NCI-H69 (cell line): ENCODE results near the gene APMAP.

Source experiments
- DNase-seq: peaks from one replicate; lab custom pipeline; 2025; lab: John Stamatoyannopoulos, UW

Gene APMAP

GRCh38 chr20:24966317-24967012 is 26.1 kb downstream of the APMAP start:
- peak; percentile 39 for DNase-seq

- peak; percentile 73 for DNase-seq
Observed at GRCh38 chr20:24965065-24965919, 27.3 kb downstream of the APMAP start.

GRCh38 chr20:24964506-24964840 is 28.1 kb downstream of the APMAP start:
- peak; percentile 82 for DNase-seq

- DNase-seq = no peak
Observed at GRCh38 chr20:24963672-24964505, 28.7 kb downstream of the APMAP start.

- peak; percentile 49 for DNase-seq
Observed at GRCh38 chr20:24962510-24962909, 30.0 kb downstream of the APMAP start.

GRCh38 chr20:24962182-24962492 is 30.4 kb downstream of the APMAP start:
- no peak for DNase-seq

- no peak for DNase-seq
Observed at GRCh38 chr20:24961384-24962181, 31.0 kb downstream of the APMAP start.

- no peak for DNase-seq
Observed at GRCh38 chr20:24960861-24961260, 31.7 kb downstream of the APMAP start.

- no peak for DNase-seq
Observed at GRCh38 chr20:24960302-24960801, 32.2 kb downstream of the APMAP start.

- no peak for DNase-seq
Observed at GRCh38 chr20:24959591-24960301, 32.8 kb downstream of the APMAP start.

GRCh38 chr20:24958506-24959385 is 33.8 kb downstream of the APMAP start:
- no peak for DNase-seq

- DNase-seq = no peak
Observed at GRCh38 chr20:24957326-24958016, 35.1 kb downstream of the APMAP start.

- DNase-seq = no peak
Observed at GRCh38 chr20:24956001-24956841, 36.3 kb downstream of the APMAP start.

- DNase-seq = peak; percentile 69
Observed at GRCh38 chr20:24955045-24955444, 37.5 kb downstream of the APMAP start.

- no peak for DNase-seq
Observed at GRCh38 chr20:24954566-24954965, 38.0 kb downstream of the APMAP start.

GRCh38 chr20:24954151-24954550 is 38.4 kb downstream of the APMAP start:
- no peak for DNase-seq

- DNase-seq = no peak
Observed at GRCh38 chr20:24953621-24954133, 38.9 kb downstream of the APMAP start.

GRCh38 chr20:24953209-24953575 is 39.4 kb downstream of the APMAP start:
- DNase-seq = no peak
